Psoas muscle (tissue), 8 donors: Measurements from ENCODE around the gene HSCB. TPM values are rescaled to one million over a fixed set of nuclear protein-coding genes. Genes with fewer than 3 reads are reported as not detected.
"Not testable (repeated sequence)": the region's sequence is repeated elsewhere in the genome, so short reads cannot be mapped to it uniquely, and the experiment has no call there.

Experiments
- ATAC-seq, 4 donors: fragments of 200-7000 bp; cut with Tn5 transposase; one replicate each; pipeline ENCODE4 v1.9.1; 2020; ENCODE audit warnings: moderate library complexity in 3 of 4, mild to moderate bottlenecking in 2 of 4
- DNase-seq, 2 donors: peaks; one replicate each; pipeline ENCODE4 v3.0.0-alpha.2; 2020
- H3K27ac ChIP-seq: fragments of 200-600 bp; one replicate; pipeline ENCODE4 v1.8.0; 2022
- H3K27me3 ChIP-seq, 3 donors: fragments of 200-600 bp in 1 of 3; one replicate each; pipeline versions ENCODE4 v1.6.1 to v1.8.0; 2013 to 2022; ENCODE audit warnings: low read length in 2 of 3, mild to moderate bottlenecking in 2 of 3, moderate library complexity in 1 of 3; ENCODE audit not compliant: insufficient read depth in 3 of 3
- H3K36me3 ChIP-seq, 2 donors: fragments of 200-600 bp in 1 of 2; one replicate each; pipeline versions ENCODE4 v1.6.1 to v1.8.0; 2013 to 2022; ENCODE audit warnings: low read depth in 1 of 2, mild to moderate bottlenecking in 1 of 2, moderate library complexity in 1 of 2; ENCODE audit not compliant: insufficient read depth in 1 of 2
- H3K4me1 ChIP-seq: fragments of 200-600 bp; one replicate; pipeline ENCODE4 v1.8.0; 2022
- H3K4me3 ChIP-seq: fragments of 200-600 bp; one replicate; pipeline ENCODE4 v1.8.0; 2022; ENCODE audit warnings: mild to moderate bottlenecking
- H3K9me3 ChIP-seq: fragments of 200-600 bp; one replicate; pipeline ENCODE4 v1.8.0; 2022
- WGBS, 3 donors: extraction: QIAGEN DNeasy Blood & Tissue Kit; methylation state at CpG; one replicate each; pipeline versions ENCODE4 v1.1.6 to v1.1.7; 2013; 5-methylcytosine and 5-hydroxymethylcytosine counted together
- intact Hi-C, 2 donors: fragments of 100-400 bp; cut with DNase I; formaldehyde crosslinking; loops; one replicate each; pipeline versions ENCODE4 v1.11.0 to v1.14.2; 2022
- polyA plus RNA-seq, 3 donors: library from polyadenylated mRNA; stranded (reverse); fragments of 200-250 nt; gene quantifications; one replicate each; pipeline ENCODE4 v1.2.3, GENCODE V29; 2013
- total RNA-seq, 4 donors: library from RNA; stranded (reverse); fragmentation: NEBNext Ultra II Directional in 2 of 4; extraction: Animal tissue kit (Norgen Biotek cat#: 25700) in 2 of 4; gene quantifications; one replicate each; pipeline versions ENCODE4 v1.2.1 to v1.2.4, GENCODE V29; 2021 to 2023
- TF ChIP-seq, protein P1 (sequence below): fragments of 200-600 bp; IDR thresholded peaks from one replicate; pipeline ENCODE4 v1.8.0; 2022; ENCODE audit warnings: antibody characterized with exemption
- donor health status: healthy with polysubstance abuse.
- donor health status: DM: no; HTN: no; CAD: no; lungs with moderate emphysema.
- donor health status: Bipolar disorder and iron deficiency.
- donor health status: healthy.
- donor health status: DM: yes; HTN: yes; CAD: no.
- donor health status: DM: no; HTN: no; CAD: no.
- donor health status: DM: no; HTN: no; CAD: no.
- donor health status: DM: yes; HTN: yes; CAD: no.

Gene HSCB
- total and polyA plus RNA-seq, 7 donors: 10.3 to 26.5 (median 13.0) TPM

DNA sequence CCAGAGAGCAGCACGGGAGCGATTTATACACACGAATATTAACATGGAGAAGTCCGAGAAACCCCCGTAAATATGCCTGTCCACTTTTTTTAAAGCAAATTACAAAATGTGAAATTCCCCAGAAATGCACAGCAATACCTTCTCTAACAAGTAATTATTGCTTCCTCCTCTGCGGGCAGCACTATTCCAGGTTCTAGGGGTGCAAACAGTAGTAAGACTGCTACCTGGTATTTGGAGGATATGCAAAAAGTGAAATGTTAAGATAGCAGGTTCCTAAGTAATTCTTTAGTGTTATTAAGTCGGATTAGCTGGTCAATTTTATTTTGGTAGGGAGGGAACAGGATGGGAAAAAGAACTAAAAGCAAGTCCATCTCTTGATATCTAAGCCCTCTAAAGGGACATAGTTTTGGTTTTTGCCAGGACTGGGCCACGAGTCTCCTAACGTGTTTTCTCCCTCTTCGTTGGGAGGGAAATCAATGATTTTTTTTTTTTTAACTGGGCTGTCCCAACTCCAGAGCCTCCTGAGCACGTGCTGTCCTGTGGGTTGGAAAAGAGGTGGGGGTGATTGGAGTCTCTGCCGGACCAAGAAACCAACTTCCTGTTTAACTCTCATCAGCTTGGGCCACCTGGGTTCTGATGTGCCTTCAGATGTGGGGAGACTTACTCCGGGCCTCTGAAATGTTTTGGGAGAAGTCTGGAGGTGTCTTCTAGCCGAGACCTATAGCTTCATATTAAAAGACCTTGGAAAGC lies 60.2 kb downstream of the HSCB start:
- DNase-seq: no peak
- 48 to 56% (median 51%) methylated on average over 14 of the region's 14 CpGs for WGBS, 3 donors
- Histone ChIP-seq H3K4me3 (peak overlapping the region; percentile 82), H3K36me3 (peaks cover under 1 to 20% of the 10 kb centered on the region in 2 donors), H3K4me1 (peaks cover 23% of the 10 kb centered on the region), H3K27me3 (no peaks in the 10 kb centered on the region), H3K27ac (peak overlapping the region; percentile 100), H3K9me3 (no peaks in the 10 kb centered on the region)
- TF ChIP-seq, protein P1, sequence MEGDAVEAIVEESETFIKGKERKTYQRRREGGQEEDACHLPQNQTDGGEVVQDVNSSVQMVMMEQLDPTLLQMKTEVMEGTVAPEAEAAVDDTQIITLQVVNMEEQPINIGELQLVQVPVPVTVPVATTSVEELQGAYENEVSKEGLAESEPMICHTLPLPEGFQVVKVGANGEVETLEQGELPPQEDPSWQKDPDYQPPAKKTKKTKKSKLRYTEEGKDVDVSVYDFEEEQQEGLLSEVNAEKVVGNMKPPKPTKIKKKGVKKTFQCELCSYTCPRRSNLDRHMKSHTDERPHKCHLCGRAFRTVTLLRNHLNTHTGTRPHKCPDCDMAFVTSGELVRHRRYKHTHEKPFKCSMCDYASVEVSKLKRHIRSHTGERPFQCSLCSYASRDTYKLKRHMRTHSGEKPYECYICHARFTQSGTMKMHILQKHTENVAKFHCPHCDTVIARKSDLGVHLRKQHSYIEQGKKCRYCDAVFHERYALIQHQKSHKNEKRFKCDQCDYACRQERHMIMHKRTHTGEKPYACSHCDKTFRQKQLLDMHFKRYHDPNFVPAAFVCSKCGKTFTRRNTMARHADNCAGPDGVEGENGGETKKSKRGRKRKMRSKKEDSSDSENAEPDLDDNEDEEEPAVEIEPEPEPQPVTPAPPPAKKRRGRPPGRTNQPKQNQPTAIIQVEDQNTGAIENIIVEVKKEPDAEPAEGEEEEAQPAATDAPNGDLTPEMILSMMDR: no peak
- no peak for ATAC-seq
- intact Hi-C loops: loop anchor here in 1 of 2 donors (2.0 kb wide), 1 partner anchor 29 kb away; the partner anchor contains the start of gene CCDC117

DNA sequence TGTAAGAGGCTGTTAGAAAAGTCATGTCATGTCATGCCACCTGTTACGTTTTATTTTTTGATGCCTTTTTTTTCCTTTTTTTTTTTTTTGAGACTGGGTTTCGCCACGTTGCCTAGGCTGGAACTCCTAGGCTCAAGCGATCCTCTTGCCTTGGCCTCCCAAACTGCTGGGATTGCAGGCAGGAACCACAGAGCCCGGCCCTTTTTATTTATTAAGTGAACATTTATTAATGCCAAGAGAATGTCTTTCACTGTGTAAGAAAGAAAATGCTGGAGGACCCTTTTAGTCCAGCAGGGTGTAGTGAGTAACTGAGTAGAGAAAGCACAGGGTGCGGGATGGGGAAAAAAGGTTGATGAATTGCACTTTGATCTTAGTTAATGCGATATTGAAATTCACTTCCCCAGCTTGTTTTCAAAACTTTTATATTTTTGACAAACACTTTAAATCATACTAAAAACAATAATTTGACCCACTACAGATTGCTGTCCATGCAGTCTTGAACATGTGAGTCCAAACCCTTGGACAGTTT lies 60.8 kb downstream of the HSCB start:
- intact Hi-C loops: no loop called here
- Histone ChIP-seq H3K4me1 (peaks cover 16% of the 10 kb centered on the region), H3K27ac (peak overlapping the region; percentile 36), H3K27me3 (no peaks in the 10 kb centered on the region), H3K36me3 (peaks cover 0 to 13% of the 10 kb centered on the region in 2 donors), H3K9me3 (no peaks in the 10 kb centered on the region), H3K4me3 (no peak overlapping the region)
- ATAC-seq: no peak
- DNase-seq: no peak
- WGBS, 3 donors: 77 to 87% (median 78%) methylated on average over 7 of the region's 7 CpGs
- TF ChIP-seq, protein P1: no peak

DNA sequence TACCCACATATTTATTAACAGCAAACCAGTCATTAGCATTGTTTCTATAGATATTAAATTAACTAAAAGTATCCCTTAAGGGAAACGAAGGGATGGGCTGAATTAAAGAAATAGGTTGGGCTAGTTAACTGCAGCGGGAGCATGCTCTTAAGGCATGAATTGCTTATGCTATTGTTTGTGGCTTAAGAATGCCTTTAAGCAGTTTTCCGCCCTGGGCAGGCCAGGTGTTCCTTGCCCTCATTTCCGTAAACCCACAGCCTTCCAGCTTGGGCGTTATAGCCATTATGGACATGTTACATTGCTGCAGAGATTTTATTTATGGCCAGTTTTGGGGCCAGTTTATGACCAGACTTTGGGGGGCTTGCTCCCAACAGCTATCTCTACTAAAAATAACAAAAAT lies 63.6 kb downstream of the HSCB start:
- intact Hi-C loops, H3K9me3 ChIP-seq, H3K27ac ChIP-seq, H3K4me3 ChIP-seq, DNase-seq, H3K36me3 ChIP-seq, ATAC-seq, H3K27me3 ChIP-seq, H3K4me1 ChIP-seq: not testable (repeated sequence)
- WGBS, 3 donors: 80 to 85% (median 82%) methylated on average over 5 of the region's 5 CpGs

Other genes with a start within 250 kb of the HSCB start
- 10 to 100 TPM in 2 of 4 donors, 1 to 10 TPM in 2; 3.5 to 12.1 (median 8.1) TPM for gene TTC28, start 62.2 kb upstream of the HSCB start, total RNA-seq
- gene TTC28, start 62.2 kb upstream of the HSCB start, polyA plus RNA-seq: 1 to 10 TPM; 1.2 to 3.1 (median 2.4) TPM
- gene CHEK2, start 219 bp upstream of the HSCB start, total RNA-seq: 1 to 10 TPM; 1.2 to 6.9 (median 2.3) TPM
- gene CHEK2, start 219 bp upstream of the HSCB start, polyA plus RNA-seq: 10 to 100 TPM in 1 of 3 donors, 1 to 10 TPM in 2; 1.5 to 14.8 (median 5.1) TPM
- gene CCDC117, start 30.7 kb downstream of the HSCB start, total RNA-seq: 10 to 100 TPM; 19.9 to 29.4 (median 28.1) TPM
- 10 to 100 TPM in 2 of 3 donors, 1 to 10 TPM in 1; 9.1 to 39.1 (median 14.8) TPM for gene CCDC117, start 30.7 kb downstream of the HSCB start, polyA plus RNA-seq
- 100 to 1,000 TPM in 2 of 4 donors, 10 to 100 TPM in 2; 38.9 to 151 (median 98.8) TPM for gene XBP1, start 58.5 kb downstream of the HSCB start, total RNA-seq
- 100 to 1,000 TPM in 2 of 3 donors, 10 to 100 TPM in 1; 82.6 to 173 (median 110) TPM for gene XBP1, start 58.5 kb downstream of the HSCB start, polyA plus RNA-seq
- gene ZNRF3, start 141.5 kb downstream of the HSCB start, total RNA-seq: 1 to 10 TPM; 4.9 to 8.5 (median 7.4) TPM
- gene ZNRF3, start 141.5 kb downstream of the HSCB start, polyA plus RNA-seq: 1 to 10 TPM; 2.2 to 4.8 (median 2.4) TPM